Mammary epithelial cell (primary cell): Measurements from ENCODE around the gene CGNL1.

Experiments used
- EZH2 ChIP-seq: IDR thresholded peaks from 2 replicates; pipeline ENCODE4 v1.6.1; 2012; ENCODE audit warnings: low read length, inconsistent platforms, borderline replicate concordance
- TF ChIP-seq, protein P1 (sequence below), 2 donors: IDR thresholded peaks in 1 of 2; conservative IDR thresholded peaks in 1 of 2; 2 replicates each; pipeline ENCODE4 v1.5.1; 2011 to 2012; ENCODE audit warnings: inconsistent platforms in 2 of 2, low read length in 2 of 2, mild to moderate bottlenecking in 2 of 2, control low read depth in 1 of 2, low read depth in 1 of 2; ENCODE audit not compliant: insufficient read depth in 1 of 2; ENCODE audit errors: extremely low read depth in 1 of 2

DNA sequence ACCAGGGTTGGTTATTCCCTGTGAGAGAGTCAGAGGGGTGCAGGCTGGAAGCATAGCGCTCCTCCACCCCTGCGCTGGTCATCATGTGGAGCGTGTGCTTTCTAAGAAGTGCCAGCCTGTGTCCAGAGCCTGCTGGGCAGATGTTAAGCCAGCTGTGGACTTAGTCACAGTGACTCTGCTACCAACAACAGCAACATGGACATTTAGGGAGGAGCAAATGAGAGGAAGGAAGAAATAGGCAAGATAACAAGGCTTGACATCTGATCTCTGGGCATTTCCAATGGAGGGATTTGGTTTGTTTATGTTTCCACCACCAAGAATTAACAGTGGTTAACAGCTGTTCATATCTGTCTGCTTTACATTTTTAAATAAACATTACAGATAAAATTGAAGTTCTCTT, 179.0 kb downstream of the CGNL1 start:
- TF ChIP-seq, protein P1, sequence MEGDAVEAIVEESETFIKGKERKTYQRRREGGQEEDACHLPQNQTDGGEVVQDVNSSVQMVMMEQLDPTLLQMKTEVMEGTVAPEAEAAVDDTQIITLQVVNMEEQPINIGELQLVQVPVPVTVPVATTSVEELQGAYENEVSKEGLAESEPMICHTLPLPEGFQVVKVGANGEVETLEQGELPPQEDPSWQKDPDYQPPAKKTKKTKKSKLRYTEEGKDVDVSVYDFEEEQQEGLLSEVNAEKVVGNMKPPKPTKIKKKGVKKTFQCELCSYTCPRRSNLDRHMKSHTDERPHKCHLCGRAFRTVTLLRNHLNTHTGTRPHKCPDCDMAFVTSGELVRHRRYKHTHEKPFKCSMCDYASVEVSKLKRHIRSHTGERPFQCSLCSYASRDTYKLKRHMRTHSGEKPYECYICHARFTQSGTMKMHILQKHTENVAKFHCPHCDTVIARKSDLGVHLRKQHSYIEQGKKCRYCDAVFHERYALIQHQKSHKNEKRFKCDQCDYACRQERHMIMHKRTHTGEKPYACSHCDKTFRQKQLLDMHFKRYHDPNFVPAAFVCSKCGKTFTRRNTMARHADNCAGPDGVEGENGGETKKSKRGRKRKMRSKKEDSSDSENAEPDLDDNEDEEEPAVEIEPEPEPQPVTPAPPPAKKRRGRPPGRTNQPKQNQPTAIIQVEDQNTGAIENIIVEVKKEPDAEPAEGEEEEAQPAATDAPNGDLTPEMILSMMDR (conservative IDR thresholded peaks at IDR 0.05 in 1 of 2, IDR thresholded peaks at IDR 0.05 in 1 of 2; ENCODE audit: extremely low read depth in 1 of 2, insufficient read depth in 1 of 2, low read depth in 1 of 2, low read length in 2 of 2), result no peak
- no peak for TF ChIP-seq EZH2
